Endothelial cell of umbilical vein (primary cell): Measurements from ENCODE around the gene MAPK4.

Experiments used
- CTCF ChIP-seq, 2 donors: IDR thresholded peaks; 1 replicate in 1 of 2; 2 replicates in 1 of 2; pipeline ENCODE4 v1.5.1; 2011; ENCODE audit warnings: low read length in 2 of 2, mild to moderate bottlenecking in 2 of 2, moderate library complexity in 2 of 2, control low read depth in 1 of 2, inconsistent platforms in 1 of 2, low read depth in 1 of 2; ENCODE audit not compliant: insufficient read depth in 1 of 2; ENCODE audit errors: extremely low read depth in 1 of 2
- EZH2 ChIP-seq: IDR thresholded peaks from 2 replicates; pipeline ENCODE4 v1.6.1; 2012; ENCODE audit warnings: borderline replicate concordance, low read depth, mild to moderate bottlenecking, moderate library complexity, low read length, inconsistent platforms; ENCODE audit not compliant: severe bottlenecking
- FOS ChIP-seq: IDR thresholded peaks from 2 replicates; pipeline ENCODE4 v1.6.1; 2011; ENCODE audit warnings: mild to moderate bottlenecking, low read length, moderate library complexity, borderline replicate concordance; ENCODE audit not compliant: insufficient read depth
- GATA2 ChIP-seq: IDR thresholded peaks from 2 replicates; pipeline ENCODE4 v1.7.0; 2011; ENCODE audit warnings: low read depth, mild to moderate bottlenecking, moderate library complexity, mixed read lengths, low read length; ENCODE audit not compliant: insufficient read length, insufficient read depth
- JUN ChIP-seq: IDR thresholded peaks from 2 replicates; pipeline ENCODE4 v1.6.1; 2011; ENCODE audit warnings: borderline replicate concordance, low read depth; ENCODE audit not compliant: insufficient read length, insufficient read depth
- MYC ChIP-seq: IDR thresholded peaks from one replicate; pipeline ENCODE4 v1.6.1; 2011; ENCODE audit warnings: mild to moderate bottlenecking, low read depth, low read length
- POLR2A ChIP-seq: IDR thresholded peaks from 2 replicates; pipeline ENCODE4 v1.6.1; 2012; ENCODE audit warnings: low read depth, mild to moderate bottlenecking, control low read depth, low read length
- POLR2AphosphoS5 ChIP-seq: IDR thresholded peaks from 2 replicates; pipeline ENCODE4 v1.6.1; 2012; ENCODE audit warnings: low read depth, mild to moderate bottlenecking, control low read depth, low read length, moderate library complexity; ENCODE audit not compliant: insufficient read depth
- TF ChIP-seq, protein P1 (sequence below): IDR thresholded peaks from 2 replicates; pipeline ENCODE4 v1.6.1; 2011; ENCODE audit not compliant: insufficient read depth, insufficient read length

- TF ChIP-seq POLR2AphosphoS5 (no peak), POLR2A (no peak), CTCF (IDR thresholded peaks at IDR 0.05; ENCODE audit: extremely low read depth in 1 of 2, insufficient read depth in 1 of 2, low read depth in 1 of 2, low read length in 2 of 2) (no peak), FOS (no peak), EZH2 (no peak), JUN (no peak), MYC (no peak), GATA2 (no peak)
- TF ChIP-seq, protein P1, sequence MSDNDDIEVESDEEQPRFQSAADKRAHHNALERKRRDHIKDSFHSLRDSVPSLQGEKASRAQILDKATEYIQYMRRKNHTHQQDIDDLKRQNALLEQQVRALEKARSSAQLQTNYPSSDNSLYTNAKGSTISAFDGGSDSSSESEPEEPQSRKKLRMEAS = no peak
These were observed 60.4 kb downstream of the MAPK4 start for GRCh38 chr18:50620319-50620718.
